Activated CD8-positive, alpha-beta memory T cell treated with anti-CD3 and anti-CD28 coated beads for 1 hour (primary cell): ENCODE data around the gene RBM47.
"Not testable (repeated sequence)": the region's sequence is repeated elsewhere in the genome, so short reads cannot be mapped to it uniquely, and the experiment has no call there.

ENCODE experiments used
- DNase-seq, 2 donors: peaks; one replicate each; pipeline ENCODE4 v3.0.0-alpha.2; 2020; ENCODE audit warnings: low read depth in 1 of 2; ENCODE audit errors: extremely low read depth in 1 of 2

RBM47 gene

DNA sequence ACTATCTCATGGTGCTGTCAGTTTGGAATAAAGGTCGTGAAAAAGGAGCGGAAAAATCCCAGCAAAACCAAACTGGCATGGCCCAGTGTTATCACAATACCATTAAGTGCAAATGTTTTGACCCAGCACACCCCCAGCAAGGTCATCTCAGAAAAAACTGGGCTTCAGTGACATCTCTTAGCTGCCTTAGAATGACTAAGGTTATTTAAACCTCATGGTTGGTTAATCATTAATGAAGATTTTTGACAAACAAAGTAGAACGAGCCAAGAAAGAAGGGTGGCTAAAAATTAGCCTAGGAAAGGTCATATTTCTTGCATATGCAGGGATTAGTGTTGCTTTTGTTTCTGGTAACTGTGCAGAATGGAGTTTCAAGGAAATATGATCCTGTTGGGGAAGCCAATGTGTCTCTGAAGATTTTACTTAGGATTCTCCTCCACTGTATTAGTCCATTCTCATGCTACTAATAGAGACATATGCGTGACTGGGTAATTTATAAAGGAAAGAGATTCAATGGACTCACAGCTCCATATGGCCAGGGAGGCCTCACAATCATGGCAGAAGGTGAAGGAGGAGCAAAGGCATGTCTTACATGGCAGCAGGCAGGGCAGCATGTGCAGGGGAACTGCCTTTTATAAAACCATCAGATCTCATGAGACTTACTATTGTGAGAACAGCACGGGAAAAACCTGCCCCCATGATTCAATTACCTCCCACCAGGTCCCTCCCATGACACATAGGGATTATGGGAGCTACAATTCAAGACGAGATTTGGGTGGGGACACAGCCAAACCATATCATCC lies 211.0 kb downstream of the RBM47 start:
- DNase-seq: no peak

DNA sequence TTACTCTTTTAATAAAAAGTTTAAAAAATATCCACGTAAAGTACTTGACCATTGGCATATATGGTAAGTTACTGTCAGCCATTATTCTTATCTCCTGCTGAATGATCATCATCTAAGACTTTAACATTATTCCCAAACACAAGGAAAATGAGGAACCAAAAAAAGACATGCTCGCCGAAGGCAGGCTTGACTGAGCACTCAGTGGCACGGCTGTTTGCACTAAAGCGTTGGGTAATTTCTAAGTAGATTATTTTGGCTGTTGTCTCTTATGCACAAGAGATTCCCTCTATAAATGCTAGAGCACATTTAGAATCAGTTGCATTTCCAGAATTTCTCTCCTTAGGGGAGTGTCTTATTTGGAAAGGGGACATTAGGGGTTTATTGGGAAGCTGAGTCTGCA lies 211.7 kb downstream of the RBM47 start:
- DNase-seq: no peak

DNA sequence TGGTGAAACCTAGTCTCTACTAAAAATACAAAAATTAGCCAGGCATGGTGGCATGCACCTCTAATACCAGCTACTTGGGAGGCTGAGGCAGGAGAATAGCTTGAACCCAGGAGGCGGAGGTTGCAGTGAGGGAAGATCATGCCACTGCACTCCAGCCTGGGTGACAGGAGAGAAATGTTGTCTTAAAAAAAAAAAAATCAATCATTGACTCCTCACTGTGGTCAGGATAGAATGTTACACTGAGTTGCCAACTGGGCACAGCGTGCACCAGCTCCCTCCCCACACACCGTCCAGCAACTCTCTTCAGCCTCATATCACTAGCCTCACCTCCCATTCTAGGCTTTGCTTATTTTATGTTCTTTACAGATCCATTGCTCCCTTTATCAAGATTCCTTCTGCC lies 215.0 kb downstream of the RBM47 start:
- no peak for DNase-seq

DNA sequence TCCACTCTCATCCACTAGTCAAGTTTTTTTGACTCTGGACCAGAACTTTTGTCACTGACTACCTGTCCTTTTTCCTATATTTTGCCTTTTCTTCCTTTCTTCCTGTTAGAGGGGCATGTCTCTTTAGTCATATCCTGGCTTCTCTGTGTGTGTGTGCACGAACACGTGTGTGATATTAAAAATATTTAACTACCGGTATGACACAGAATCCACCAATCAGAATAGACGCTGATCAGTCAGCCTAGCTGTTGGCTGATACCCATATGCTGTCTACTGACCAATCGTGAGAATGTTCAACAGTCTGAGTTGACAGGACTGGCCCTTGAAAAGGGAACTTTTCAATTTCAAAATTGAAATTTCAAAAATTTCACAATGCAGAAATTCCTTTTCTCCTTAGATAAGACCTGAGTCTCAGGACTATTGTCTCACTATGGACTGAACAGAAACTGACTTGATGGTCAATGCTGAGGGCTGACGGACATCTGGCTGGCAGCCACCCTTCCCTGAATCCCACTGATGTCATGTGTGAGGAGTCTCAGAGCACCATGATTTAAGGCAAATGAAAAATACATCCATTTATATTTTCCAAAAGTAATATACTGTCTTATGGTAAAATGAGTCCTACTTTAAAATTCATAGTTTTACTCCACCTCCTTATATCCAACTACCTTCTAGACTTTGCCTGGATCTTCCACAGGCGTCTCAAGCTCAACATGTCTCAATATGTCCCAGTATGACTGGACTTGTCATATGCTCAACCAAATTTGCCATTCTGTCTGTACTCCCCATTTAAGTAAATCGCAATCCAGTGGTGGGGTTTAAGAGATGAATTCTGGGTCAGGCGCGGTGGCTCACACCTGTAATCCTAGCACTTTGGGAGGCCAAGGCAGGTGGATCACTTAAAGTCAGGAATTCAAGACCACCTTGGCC lies 216.5 kb downstream of the RBM47 start:
- DNase-seq: no peak

DNA sequence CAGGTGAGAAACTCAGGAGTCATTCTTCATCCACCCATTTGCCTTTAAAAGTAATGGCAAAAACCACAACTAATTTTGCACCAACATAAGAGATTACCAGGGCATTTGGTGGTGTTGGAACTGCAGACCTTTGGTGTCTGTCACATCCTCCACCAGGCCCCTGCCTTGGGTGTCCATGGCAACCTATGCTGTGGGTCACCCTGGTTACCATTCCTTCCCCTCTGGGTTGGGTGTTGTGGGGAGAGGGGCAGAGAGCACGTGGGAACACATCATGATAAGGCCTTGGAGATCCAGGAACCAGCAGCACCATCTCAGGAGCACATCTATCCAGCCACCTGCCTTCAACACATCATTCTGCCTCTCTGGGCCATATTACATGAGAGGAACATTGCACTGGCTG lies 217.3 kb downstream of the RBM47 start:
- no peak for DNase-seq

DNA sequence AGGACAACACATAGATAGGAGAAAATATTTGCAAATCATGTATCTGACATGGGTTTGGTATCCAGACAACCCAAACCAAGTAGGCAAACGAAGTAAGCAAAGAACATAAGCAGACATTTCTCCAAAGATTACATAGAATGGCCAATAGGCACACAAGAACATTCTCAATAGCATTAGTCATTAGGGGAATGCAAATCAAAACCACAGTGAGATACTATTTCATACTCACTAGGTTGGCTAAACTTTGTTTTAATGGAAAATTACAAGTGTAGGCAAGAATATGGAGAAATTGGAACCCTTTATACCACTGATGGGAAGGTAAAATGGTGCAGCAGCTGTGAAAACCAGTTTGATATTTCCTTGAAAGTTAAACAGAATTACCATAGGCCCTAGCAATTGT lies 219.8 kb downstream of the RBM47 start:
- DNase-seq: no peak

DNA sequence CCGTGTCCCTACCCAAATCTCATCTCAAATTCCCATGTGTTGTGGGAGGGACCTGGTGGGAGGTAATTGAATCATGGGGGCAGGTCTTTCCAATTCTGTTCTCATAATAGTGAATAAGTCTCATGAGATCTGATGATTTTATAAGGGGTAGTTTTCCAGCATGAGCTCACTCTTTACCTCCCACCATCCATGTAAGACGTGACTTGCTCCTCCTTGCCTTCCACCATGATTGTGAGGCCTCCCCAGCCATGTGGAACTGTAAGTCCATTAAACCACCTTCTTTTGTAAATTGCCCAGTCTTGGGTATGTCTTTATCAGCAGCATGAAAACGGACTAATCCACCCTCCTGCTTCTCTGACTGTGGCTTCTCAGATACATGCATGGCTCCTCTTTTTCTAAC lies 222.2 kb downstream of the RBM47 start:
- not testable (repeated sequence) for DNase-seq

DNA sequence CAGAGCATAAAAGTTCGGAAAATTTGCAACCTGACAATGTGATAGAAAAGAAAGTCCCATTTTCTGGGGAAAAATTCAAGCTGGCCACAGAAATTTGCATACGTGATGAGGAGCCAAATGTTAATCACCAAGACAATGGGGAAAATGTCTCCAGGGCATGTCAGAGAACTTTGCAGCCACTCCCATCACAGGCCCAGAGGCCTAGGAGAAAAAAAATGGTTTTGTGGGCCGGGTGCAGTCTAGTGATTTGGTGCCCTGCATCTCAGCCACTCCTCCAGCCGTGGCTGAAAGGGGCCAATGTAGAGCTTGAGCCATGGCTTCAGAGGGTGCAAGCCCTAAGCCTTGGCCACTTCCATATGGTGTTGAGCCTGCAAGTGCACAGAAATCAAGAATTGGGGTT lies 223.3 kb downstream of the RBM47 start:
- no peak for DNase-seq

DNA sequence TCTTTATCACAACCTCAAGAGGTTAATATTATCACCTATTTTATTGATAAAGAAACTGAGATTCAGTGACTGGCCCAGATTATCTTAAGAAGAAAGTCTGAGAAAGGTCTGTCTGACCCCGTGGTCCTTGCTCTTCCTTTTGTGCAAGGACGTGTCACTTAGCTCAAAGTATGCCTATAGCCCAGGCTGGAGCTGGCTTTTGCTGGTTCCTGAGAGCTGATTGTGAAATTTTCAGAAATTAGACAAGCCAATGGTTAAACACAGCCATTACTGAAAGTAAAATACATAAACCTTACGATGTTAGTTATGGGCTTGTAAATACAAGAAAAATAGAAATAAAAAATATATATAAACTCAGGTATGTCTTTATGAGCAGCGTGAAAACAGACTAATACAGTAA lies 224.5 kb downstream of the RBM47 start:
- DNase-seq: no peak

DNA sequence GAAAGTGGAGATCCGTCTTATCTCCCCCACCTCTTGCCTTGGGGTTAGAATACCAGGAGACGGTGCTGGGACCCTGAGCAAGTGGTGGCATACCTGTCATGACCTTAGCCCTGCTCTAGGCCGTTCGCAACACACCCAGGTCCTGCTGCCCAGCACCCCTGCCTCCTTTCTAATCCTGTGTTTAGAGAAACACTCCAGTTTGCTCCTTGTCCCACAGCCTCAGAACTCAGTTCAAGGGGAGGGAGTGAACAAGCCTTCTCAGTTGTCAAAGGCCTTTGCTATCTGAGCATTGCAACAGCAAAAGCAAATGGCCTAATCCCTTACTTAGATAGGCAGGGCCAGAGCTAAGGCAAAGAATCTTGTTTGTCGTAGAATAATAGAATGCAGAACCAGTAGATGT lies 226.6 kb downstream of the RBM47 start:
- DNase-seq: no peak

DNA sequence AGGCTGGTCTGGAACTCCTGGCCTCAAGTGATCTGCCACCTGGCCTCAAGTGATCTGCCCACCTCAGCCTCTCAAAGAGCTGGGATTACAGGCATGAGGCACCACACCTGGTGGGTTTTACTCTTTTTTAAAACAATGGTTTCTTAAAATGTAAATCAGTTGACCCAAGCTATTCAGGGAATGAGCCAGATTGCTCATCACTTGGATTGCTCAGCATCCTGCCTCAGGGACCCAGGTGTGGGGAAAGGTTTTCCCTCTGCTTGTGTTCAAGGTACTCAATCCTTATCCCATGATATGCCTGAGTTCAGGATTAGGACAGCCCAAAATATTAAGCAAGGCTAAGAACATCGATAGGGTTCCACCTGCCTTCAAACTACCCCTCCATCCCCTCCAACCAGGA lies 227.1 kb downstream of the RBM47 start:
- DNase-seq: no peak

DNA sequence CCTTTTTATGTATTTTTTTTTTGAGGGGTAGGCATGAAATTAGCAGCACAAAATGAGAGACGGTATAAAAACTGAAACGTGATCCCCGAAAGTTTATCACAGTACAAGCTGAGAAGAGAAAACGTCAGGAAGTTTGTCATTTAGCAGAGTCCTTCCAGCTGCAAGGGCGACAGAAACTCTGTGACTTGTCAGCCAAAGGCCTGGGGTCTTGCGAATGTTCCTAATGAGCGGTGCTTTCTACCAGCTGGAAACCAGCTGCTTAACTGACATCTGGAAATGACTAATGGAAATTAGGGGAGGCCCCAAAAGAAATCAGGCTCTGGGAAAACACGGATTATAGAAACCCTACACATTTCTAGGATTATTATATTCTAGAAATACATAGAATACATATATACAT lies 228.0 kb downstream of the RBM47 start:
- DNase-seq: no peak

DNA sequence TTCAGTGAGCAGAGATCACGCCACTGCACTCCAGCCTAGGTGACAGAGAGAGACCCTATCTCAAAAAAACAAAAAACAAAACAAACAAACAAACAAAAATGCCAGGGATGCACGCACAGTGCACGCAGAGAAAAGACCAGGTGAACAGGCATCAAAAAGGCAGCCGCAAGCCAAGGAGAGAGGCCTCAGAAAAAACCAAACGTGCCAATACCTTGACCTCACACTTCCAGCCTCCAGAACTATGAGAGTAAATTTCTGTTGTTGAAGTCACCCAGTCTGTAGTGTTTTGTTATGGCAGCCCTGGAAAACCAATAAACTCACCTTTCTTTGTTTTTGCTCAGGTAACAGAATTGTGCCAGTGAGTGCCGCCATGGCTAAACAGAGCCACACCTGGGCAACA lies 228.6 kb downstream of the RBM47 start:
- DNase-seq: no peak

DNA sequence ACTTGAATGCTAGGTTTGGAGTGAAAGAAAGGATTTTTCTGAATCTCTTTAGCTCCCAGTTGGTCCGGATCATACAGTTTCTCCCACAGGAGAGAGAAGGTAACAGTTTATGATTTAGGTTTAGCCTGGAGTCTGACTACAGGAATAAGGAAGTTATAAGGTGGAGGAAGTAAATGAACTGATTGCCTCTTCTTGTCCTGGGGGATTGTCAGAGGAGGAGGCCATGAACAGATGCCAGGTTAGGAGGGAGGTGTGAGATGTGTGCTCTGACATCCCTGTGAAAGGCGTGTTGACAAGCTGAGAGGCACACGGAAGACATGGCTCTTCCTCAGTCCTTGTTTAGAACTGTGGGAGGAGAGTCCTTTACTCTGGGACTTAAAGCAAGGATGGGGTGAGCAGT lies 230.1 kb downstream of the RBM47 start:
- no peak for DNase-seq

DNA sequence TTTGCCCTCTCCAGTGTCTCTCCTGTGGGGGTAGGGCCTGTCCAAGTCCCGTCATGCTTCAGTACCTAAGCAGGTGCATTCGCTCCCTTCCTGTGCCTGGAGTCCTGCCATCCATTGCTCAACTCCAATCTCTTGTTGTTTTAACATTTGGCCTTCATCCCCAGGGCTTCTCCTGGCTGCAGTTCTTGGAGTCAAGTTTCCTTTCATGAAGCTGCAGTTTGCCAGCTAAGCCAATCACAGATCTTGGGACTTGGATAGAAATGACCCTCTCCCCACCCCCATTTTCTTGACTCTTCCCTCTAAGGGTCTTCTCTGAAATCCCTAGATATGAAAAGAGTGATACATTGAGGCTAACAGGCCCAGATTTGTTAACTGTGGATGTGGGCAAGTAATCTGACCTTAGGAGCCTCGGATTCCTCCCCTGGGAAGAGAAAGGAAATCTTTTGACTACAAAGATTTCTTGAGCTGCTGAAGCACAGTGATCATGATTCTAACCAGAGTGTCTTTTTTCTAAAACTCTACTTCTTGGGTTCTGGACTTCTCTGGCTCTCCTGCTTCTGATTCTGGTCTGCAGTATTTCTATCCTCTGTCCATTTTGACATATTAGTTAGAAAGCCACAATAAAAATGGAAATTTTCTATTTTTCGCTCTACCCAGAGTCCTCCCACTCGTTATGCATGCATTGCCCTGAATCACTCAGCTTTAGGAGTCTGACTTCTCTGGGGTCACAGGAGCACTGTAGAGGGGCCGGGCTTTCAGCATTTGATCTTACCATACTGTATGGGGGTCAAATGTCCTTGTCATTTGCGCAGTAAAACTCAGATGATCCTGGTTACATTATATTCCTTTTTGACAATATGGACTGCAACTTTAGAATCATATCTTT lies 233.5 kb downstream of the RBM47 start:
- no peak for DNase-seq

DNA sequence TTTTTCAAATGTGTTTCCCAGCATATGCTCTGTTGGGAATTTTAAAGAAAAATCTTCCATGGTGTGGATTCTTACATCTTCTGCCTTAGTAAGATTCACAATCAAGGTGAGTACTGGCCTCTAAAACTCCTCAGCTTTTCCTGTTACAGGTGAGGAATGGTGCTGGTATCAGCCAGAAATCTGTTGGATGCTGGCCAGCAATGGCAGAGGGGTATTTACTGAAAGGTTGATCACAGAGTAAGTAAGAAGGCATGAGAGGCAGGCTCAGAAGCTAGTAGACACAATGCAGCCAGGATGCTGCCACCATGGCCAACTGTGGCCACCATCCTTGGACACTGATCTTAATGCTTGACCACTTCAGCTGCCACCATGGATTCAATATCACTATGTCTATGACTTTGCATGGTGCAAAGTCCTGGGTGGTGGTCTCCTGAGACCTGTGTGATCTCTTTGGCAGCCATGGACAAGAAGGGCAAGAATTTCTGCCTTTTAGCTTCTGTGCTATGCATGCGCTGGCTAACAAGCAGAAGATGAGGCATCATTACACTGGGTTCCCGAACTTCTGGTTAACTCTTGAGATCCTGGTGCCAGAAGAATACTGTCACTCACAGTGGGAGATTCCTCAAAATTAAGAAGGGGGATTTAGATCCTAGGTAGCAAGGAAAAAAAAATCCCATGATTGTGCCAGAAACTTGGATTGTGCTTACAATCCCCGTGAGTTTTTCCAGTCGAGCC lies 234.3 kb downstream of the RBM47 start:
- no peak for DNase-seq

DNA sequence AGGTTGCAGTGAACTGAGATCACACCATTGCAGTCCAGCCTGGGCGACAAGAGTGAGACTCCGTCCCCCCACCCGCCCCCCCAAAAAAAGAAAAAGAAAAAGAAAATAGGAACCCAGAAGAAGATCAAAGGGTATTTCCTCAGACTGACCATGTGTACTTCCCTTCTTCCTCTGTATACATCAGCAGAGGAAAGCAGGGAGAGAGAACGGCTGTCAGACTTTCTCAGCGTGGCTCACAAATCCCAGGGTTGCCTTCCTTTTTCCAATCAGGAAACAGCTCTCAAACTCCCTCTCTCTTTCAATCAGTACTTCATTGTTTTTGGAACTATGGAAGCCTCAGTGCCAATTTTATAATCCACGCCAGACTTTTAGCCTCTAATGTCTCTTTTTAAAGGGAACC lies 235.4 kb downstream of the RBM47 start:
- no peak for DNase-seq

DNA sequence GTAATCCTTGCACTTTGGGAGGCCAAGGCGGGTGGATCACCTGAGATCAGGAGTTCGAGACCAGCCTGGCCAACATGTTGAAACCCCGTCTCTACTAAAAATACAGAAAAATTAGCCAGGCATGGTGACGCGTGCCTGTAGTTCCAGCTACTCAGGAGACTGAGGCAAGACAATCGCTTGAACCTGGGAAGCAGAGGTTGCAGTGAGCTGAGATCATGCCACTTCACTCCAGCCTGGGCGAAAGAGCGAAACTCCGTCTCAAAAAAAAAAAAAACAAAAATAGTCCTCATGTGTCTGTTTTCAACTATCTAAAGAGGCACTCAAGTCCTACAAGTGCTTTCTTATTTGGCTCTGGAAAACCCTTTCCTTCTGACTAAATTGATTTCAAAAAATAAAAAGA lies 237.4 kb downstream of the RBM47 start:
- DNase-seq: not testable (repeated sequence)

DNA sequence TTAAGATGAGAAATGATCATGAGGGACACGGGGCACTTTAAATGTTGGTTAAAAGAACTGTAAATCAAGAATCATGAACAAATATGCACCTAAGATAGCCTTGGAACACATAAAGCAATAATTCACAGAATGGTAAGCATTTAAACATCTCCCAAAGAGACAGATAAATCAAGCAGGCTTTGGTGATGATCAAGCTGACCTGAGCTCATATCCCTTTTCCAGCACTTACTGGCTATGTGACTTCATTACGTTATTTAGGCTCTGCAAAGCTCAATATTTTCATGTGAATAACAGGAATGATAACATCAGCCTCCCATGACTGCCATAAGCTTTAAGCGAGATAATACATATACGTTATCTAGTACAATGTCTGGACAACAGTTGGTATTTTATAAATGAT lies 239.7 kb downstream of the RBM47 start:
- DNase-seq: no peak

DNA sequence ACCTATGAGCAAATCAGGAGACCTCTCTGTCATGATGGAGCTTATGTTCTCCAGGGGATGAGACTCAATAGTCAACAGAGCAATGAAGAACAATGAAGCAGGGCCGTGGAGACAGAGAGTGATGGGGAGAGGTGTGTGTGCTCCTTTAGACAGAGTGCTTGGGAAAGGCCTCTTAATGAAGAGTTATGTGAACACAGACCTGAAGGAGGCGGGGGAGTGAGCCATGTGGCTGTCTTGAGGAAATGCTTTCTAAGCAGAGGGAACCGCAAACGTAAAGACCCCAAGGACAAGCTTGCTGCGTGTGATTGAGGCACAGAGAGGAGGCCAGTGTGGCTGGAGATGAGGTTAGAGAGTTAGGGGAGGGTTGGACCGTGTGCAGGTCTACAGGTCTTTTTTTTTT lies 241.4 kb downstream of the RBM47 start:
- DNase-seq: no peak
